ENCODE measurements around the gene SOX30. TPM values are rescaled to one million over a fixed set of nuclear protein-coding genes. Genes with fewer than 3 reads are reported as not detected.

The SOX30 gene
- total RNA-seq, 4 donors from 2014 or later, result 0.16 to 0.75 TPM; not detected in 2

DNA sequence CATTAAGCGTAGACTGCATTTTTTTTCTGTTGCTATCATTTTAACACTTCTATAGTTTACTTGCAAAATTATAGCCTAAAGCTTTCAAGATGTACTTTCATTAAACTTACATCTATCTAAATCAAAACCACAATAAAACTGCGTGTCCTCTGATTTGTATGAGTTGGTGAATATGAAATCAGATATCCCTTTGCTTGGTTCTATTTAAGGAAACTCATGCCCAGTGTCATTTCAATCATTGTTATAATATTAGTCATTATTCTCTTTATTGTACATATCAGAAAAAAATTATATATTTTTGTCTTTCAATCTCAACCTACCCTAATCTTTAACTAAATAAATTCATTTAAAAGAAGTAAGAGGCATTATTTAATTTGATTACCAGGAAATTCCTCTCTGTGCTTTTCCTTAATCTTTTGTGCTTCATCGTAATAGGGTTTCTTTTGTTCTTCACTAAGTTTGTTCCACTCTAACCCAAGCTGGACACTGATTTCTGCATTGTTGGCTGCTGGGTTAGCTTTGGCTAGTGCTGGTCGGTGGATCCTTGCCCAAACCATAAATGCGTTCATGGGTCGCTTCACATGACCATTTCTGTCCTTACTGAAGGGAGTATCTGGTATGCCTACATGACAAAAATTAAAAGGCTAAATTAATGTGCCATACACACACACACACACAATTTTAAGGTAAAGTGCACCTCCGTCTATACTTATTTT is 3.8 kb downstream of the SOX30 start:
- Histone ChIP-seq H3K4me1 (peaks cover 0 to 12% (median 9%) of the 10 kb centered on the region in 4 donors), H3K36me3 (no peaks in the 10 kb centered on the region), H3K27ac (no peak overlapping the region), H3K9me3 (no peaks in the 10 kb centered on the region), H3K27me3 (no peaks in the 10 kb centered on the region), H3K4me3 (no peak overlapping the region)
- no peak for DNase-seq
- TF ChIP-seq POLR2A (IDR thresholded peaks at IDR 0.05) (no peak), EP300 (IDR thresholded peaks at IDR 0.05; ENCODE audit: low read depth) (no peak), POLR2AphosphoS5 (IDR thresholded peaks at IDR 0.05) (no peak)
- TF ChIP-seq, protein P1, sequence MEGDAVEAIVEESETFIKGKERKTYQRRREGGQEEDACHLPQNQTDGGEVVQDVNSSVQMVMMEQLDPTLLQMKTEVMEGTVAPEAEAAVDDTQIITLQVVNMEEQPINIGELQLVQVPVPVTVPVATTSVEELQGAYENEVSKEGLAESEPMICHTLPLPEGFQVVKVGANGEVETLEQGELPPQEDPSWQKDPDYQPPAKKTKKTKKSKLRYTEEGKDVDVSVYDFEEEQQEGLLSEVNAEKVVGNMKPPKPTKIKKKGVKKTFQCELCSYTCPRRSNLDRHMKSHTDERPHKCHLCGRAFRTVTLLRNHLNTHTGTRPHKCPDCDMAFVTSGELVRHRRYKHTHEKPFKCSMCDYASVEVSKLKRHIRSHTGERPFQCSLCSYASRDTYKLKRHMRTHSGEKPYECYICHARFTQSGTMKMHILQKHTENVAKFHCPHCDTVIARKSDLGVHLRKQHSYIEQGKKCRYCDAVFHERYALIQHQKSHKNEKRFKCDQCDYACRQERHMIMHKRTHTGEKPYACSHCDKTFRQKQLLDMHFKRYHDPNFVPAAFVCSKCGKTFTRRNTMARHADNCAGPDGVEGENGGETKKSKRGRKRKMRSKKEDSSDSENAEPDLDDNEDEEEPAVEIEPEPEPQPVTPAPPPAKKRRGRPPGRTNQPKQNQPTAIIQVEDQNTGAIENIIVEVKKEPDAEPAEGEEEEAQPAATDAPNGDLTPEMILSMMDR (IDR thresholded peaks at IDR 0.05), result no peak
- intact Hi-C loops (cut with DNase I; ENCODE audit: low total_unique reads), result no loop called here
- in situ Hi-C loops (cut with MboI; ENCODE audit: low pct_ligation_motif_present in 1 of 4, low pct_unique_long_range_greater_than_20kb in 1 of 4, low sequenced_read_pairs in 3 of 4), result no loop called here
- WGBS, 2 donors (ENCODE audit: low coverage in 1 of 2), result 89 to 91% methylated on average over 4 to 7 of the region's 7 CpGs

DNA sequence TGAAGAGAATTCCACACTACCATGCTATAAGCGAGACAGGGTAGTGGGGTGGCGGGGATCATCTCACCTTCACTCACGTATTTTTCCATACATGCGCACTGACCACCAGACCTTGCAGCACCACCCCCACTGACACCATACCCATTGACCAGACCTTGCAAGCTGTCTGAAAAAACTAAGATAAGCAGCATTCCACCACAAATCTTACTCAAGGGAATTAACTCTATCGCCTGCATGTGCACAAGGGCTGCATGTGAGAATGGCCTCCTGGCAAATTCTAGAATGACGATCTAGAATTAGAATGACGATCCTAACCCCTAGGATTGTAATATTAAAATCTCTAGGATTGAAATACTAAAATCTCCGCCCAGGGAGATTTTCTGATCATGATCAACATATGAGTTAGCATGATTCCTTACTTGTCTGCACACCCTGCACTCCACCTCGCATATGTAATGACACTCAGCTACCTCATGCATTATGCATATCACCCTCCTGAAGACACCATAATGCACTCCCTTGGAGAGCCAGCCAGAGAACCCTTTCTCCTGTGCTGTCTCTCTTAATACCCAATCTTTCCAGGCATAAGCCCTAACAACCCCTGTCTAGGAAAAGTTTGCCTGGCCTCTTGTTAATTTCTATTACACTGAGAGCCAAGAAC is 11.7 kb downstream of the SOX30 start:
- Histone ChIP-seq H3K27ac (no peak overlapping the region), H3K9me3 (no peaks in the 10 kb centered on the region), H3K4me1 (no peaks in the 10 kb centered on the region), H3K27me3 (no peaks in the 10 kb centered on the region), H3K36me3 (no peaks in the 10 kb centered on the region), H3K4me3 (no peak overlapping the region)
- in situ Hi-C loops (cut with MboI; ENCODE audit: low pct_ligation_motif_present in 1 of 4, low pct_unique_long_range_greater_than_20kb in 1 of 4, low sequenced_read_pairs in 3 of 4) (no loop called here), intact Hi-C loops (cut with DNase I; ENCODE audit: low total_unique reads) (no loop called here)
- no peak for TF ChIP-seq EP300 (IDR thresholded peaks at IDR 0.05; ENCODE audit: low read depth)
- TF ChIP-seq POLR2A (IDR thresholded peaks at IDR 0.05), result no peak
- TF ChIP-seq POLR2AphosphoS5 (IDR thresholded peaks at IDR 0.05), result no peak
- TF ChIP-seq, protein P1 (IDR thresholded peaks at IDR 0.05), result no peak
- 84 to 90% methylated on average over 9 of the region's 9 CpGs for WGBS, 2 donors (ENCODE audit: low coverage in 1 of 2)
- no peak for DNase-seq

DNA sequence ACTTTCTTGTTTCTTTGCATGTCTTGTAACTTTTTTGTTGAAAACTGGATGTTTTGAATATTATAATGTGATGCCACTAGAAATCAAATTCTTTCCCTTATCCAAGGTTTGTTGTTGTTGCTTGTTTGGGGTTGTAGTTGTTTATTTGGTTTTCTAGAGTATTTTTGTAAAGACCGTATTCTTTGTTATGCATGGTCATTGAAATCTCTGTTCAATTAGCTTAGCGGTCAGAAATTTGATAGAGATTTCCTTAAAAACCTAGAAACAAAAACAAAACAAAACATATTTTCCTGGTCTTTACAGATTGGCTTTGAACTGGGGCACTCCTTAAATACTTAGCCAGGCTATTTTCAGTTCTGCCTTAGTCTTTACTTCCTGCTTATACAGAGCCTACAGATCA is 21.9 kb downstream of the SOX30 start:
- WGBS, 2 donors (ENCODE audit: low coverage in 1 of 2), result 76 to 93% methylated on average over 2 of the region's 2 CpGs
- peaks cover 0 to 7% of the 10 kb centered on the region in 2 donors for H3K9me3 ChIP-seq
- intact Hi-C loops (cut with DNase I; ENCODE audit: low total_unique reads), result no loop called here
- in situ Hi-C loops (cut with MboI; ENCODE audit: low pct_ligation_motif_present in 1 of 4, low pct_unique_long_range_greater_than_20kb in 1 of 4, low sequenced_read_pairs in 3 of 4), result no loop called here
- H3K4me1 ChIP-seq, result no peaks in the 10 kb centered on the region
- no peaks in the 10 kb centered on the region for H3K27me3 ChIP-seq
- no peak for TF ChIP-seq EP300 (IDR thresholded peaks at IDR 0.05; ENCODE audit: low read depth)
- no peak for DNase-seq
- no peaks in the 10 kb centered on the region for H3K36me3 ChIP-seq
- no peak overlapping the region for H3K27ac ChIP-seq
- no peak overlapping the region for H3K4me3 ChIP-seq

DNA sequence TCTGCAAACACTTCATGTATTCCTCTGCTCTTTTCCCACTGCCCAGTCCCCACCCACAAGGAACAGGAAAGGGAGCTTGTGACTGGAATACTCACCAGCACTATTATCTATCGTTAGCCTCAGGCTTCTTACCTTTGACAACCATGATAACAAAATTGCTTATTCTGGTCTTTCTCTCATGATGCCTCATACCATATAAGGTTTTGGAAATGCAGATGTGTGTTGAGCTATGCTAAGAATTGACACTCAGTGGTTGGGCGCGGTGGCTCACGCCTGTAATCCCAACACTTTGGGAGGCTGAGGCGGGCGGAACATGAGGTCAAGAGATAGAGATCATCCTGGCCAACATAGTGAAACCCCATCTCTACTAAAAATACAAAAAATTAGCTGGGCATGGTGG is 25.4 kb downstream of the SOX30 start:
- H3K27me3 ChIP-seq, result no peaks in the 10 kb centered on the region
- in situ Hi-C loops (cut with MboI; ENCODE audit: low pct_ligation_motif_present in 1 of 4, low pct_unique_long_range_greater_than_20kb in 1 of 4, low sequenced_read_pairs in 3 of 4), result no loop called here
- WGBS, 2 donors (ENCODE audit: low coverage in 1 of 2), result 96 to 98% methylated on average over 6 of the region's 6 CpGs
- H3K4me1 ChIP-seq, result peaks cover 0 to 6% (median 0%) of the 10 kb centered on the region in 4 donors
- peaks cover 0 to 10% of the 10 kb centered on the region in 2 donors for H3K9me3 ChIP-seq
- no peak overlapping the region for H3K27ac ChIP-seq
- TF ChIP-seq, protein P1 (IDR thresholded peaks at IDR 0.05), result no peak
- TF ChIP-seq POLR2AphosphoS5 (IDR thresholded peaks at IDR 0.05) (no peak), POLR2A (IDR thresholded peaks at IDR 0.05) (no peak), EP300 (IDR thresholded peaks at IDR 0.05; ENCODE audit: low read depth) (no peak)
- no peak overlapping the region for H3K4me3 ChIP-seq
- no peak for DNase-seq
- intact Hi-C loops (cut with DNase I; ENCODE audit: low total_unique reads), result no loop called here
- H3K36me3 ChIP-seq, result no peaks in the 10 kb centered on the region

Measured in transverse colon (tissue), 4 donors.